ENCODE measurements around the gene DNAL4.

The DNAL4 gene

GRCh38 chr22:38839686-38840085 is 45.7 kb upstream of the DNAL4 start:
- DNase-seq (ENCODE audit: low read depth) = no peak
- TF ChIP-seq CTCF (IDR thresholded peaks at IDR 0.05; ENCODE audit: insufficient read depth, low read depth, low read length, missing control alignments) = no peak
- no peak overlapping the region for H3K4me3 ChIP-seq (ENCODE audit: low read depth, low read length)

- no peak for TF ChIP-seq CTCF (IDR thresholded peaks at IDR 0.05; ENCODE audit: insufficient read depth, low read depth, low read length, missing control alignments)
- DNase-seq (ENCODE audit: low read depth) = no peak
- H3K4me3 ChIP-seq (ENCODE audit: low read depth, low read length) = no peak overlapping the region
Observed at GRCh38 chr22:38837414-38837928, 43.5 kb upstream of the DNAL4 start.

- no peak for TF ChIP-seq CTCF (IDR thresholded peaks at IDR 0.05; ENCODE audit: insufficient read depth, low read depth, low read length, missing control alignments)
- H3K4me3 ChIP-seq (ENCODE audit: low read depth, low read length) = no peak overlapping the region
- no peak for DNase-seq (ENCODE audit: low read depth)
Observed at GRCh38 chr22:38835888-38836301, 42.0 kb upstream of the DNAL4 start.

- TF ChIP-seq CTCF (IDR thresholded peaks at IDR 0.05; ENCODE audit: insufficient read depth, low read depth, low read length, missing control alignments) = no peak
- H3K4me3 ChIP-seq (ENCODE audit: low read depth, low read length) = no peak overlapping the region
- no peak for DNase-seq (ENCODE audit: low read depth)
Observed at GRCh38 chr22:38834991-38835390, 41.0 kb upstream of the DNAL4 start.

GRCh38 chr22:38834215-38834953 is 40.4 kb upstream of the DNAL4 start:
- TF ChIP-seq CTCF (IDR thresholded peaks at IDR 0.05; ENCODE audit: insufficient read depth, low read depth, low read length, missing control alignments) = no peak
- no peak for DNase-seq (ENCODE audit: low read depth)
- H3K4me3 ChIP-seq (ENCODE audit: low read depth, low read length) = no peak overlapping the region

GRCh38 chr22:38833061-38833460 is 39.1 kb upstream of the DNAL4 start:
- no peak overlapping the region for H3K4me3 ChIP-seq (ENCODE audit: low read depth, low read length)
- DNase-seq (ENCODE audit: low read depth) = no peak
- no peak for TF ChIP-seq CTCF (IDR thresholded peaks at IDR 0.05; ENCODE audit: insufficient read depth, low read depth, low read length, missing control alignments)
